ENCODE data around the gene CELA3A.

Gene CELA3A

DNA sequence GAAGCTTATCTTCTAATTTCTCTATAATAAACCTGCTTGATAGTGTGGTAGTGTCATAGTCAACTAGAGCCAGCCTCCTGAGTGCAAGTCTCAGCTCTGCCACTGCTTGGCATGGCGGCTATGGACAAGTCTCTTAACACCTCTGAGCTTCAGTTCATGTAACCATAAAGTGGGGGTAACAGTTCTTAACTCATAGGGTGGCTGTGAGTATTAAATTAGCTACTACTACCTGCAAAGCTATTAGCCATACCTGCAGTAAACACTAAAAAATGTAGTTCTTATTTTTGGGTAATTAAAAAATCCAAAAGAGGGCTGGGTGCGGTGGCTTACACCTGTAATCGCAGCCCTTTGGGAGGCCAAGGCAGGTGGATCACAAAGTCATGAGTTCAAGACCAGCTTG, 48.9 kb downstream of the CELA3A start:
- H3K36me3 ChIP-seq (ENCODE audit: control insufficient read depth in 2 of 2, insufficient read depth in 1 of 2, low read length in 2 of 2) = no peaks in the 10 kb centered on the region
- no peaks in the 10 kb centered on the region for H3K9me3 ChIP-seq (ENCODE audit: control insufficient read depth, insufficient read depth, low read depth, low read length)
- no peak overlapping the region for H3K27ac ChIP-seq (ENCODE audit: extremely low read depth, low read depth, low read length)
- POLR2A ChIA-PET = interaction anchor here (1.0 kb wide), 2 partner anchors 25 to 28 kb away, joined by 3 to 4 read pairs; no protein-coding TSS in a partner anchor
- H3K4me1 ChIP-seq (ENCODE audit: control insufficient read depth, insufficient read depth, low read length) = peaks cover 2% of the 10 kb centered on the region
- no peak overlapping the region for H3K4me3 ChIP-seq (ENCODE audit: low read depth, low read length)
- CTCF ChIA-PET = no interaction called here
- TF ChIP-seq ZNF140 (tag by site-specific recombination; IDR thresholded peaks at IDR 0.05) (no peak), ZNF664 (tag by site-specific recombination; IDR thresholded peaks at IDR 0.05) (peak; percentile 94)

DNA sequence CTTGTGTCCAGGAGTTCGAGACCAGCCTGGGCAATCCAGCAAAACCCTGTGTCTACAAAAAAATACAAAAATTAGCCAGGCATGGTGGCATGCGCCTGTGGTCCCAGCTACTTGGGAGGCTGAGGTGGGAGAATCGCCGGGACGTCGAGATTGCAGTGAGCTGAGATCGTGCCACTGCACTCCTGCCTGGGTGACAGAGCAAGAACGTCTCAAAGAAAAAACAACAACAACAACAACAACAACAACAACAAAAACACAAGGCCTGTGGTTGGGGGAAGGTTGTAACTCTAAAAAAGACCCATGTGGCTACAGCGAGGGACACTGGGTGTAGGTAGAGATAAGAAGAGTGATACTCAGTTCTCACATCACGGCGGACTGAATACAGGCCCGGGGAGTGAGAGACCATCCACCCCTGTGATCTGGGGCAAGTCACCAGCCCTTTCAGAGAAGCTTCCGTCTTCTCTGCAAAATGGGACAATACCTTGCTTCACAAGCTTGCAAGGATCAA, 50.2 kb downstream of the CELA3A start:
- Histone ChIP-seq H3K4me3 (ENCODE audit: low read depth, low read length) (no peak overlapping the region), H3K4me1 (ENCODE audit: control insufficient read depth, insufficient read depth, low read length) (peaks cover 6% of the 10 kb centered on the region), H3K9me3 (ENCODE audit: control insufficient read depth, insufficient read depth, low read depth, low read length) (no peaks in the 10 kb centered on the region), H3K36me3 (ENCODE audit: control insufficient read depth in 2 of 2, insufficient read depth in 1 of 2, low read length in 2 of 2) (peaks cover 0 to 6% of the 10 kb centered on the region in 2 experiments; a peak in 1 of 3 replicates), H3K27ac (ENCODE audit: extremely low read depth, low read depth, low read length) (no peak overlapping the region)
- TF ChIP-seq SCRT2 (tag by site-specific recombination; IDR thresholded peaks at IDR 0.05) (no peak), ZNF623 (tag by site-specific recombination; IDR thresholded peaks at IDR 0.05) (no peak), HOXD13 (CRISPR knock-in tag; IDR thresholded peaks at IDR 0.05; ENCODE audit: borderline replicate concordance) (no peak), ZNF610 (tag by site-specific recombination; IDR thresholded peaks at IDR 0.05; ENCODE audit: borderline replicate concordance) (no peak), ZNF37A (tag by site-specific recombination; IDR thresholded peaks at IDR 0.05) (no peak), ZNF112 (tag by site-specific recombination; IDR thresholded peaks at IDR 0.05) (no peak), ZNF155 (tag by site-specific recombination; IDR thresholded peaks at IDR 0.05) (no peak), ZNF658 (tag by site-specific recombination; IDR thresholded peaks at IDR 0.05) (no peak), REPIN1 (tag by site-specific recombination; IDR thresholded peaks at IDR 0.05; ENCODE audit: low read depth) (no peak), ZNF324 (tag by site-specific recombination; IDR thresholded peaks at IDR 0.05) (no peak), ZNF311 (tag by site-specific recombination; IDR thresholded peaks at IDR 0.05; ENCODE audit: borderline replicate concordance) (no peak), ZNF548 (tag by site-specific recombination; IDR thresholded peaks at IDR 0.05) (no peak), BCL11B (tag by site-specific recombination; IDR thresholded peaks at IDR 0.05; ENCODE audit: low read depth) (no peak)
- TF ChIP-seq, protein P1, sequence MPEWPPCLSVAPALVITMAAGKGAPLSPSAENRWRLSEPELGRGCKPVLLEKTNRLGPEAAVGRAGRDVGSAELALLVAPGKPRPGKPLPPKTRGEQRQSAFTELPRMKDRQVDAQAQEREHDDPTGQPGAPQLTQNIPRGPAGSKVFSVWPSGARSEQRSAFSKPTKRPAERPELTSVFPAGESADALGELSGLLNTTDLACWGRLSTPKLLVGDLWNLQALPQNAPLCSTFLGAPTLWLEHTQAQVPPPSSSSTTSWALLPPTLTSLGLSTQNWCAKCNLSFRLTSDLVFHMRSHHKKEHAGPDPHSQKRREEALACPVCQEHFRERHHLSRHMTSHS (tag by site-specific recombination; IDR thresholded peaks at IDR 0.05) = no peak
- TF ChIP-seq, protein P2, sequence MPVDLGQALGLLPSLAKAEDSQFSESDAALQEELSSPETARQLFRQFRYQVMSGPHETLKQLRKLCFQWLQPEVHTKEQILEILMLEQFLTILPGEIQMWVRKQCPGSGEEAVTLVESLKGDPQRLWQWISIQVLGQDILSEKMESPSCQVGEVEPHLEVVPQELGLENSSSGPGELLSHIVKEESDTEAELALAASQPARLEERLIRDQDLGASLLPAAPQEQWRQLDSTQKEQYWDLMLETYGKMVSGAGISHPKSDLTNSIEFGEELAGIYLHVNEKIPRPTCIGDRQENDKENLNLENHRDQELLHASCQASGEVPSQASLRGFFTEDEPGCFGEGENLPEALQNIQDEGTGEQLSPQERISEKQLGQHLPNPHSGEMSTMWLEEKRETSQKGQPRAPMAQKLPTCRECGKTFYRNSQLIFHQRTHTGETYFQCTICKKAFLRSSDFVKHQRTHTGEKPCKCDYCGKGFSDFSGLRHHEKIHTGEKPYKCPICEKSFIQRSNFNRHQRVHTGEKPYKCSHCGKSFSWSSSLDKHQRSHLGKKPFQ (tag by site-specific recombination; IDR thresholded peaks at IDR 0.05) = no peak
- TF ChIP-seq, protein P3, sequence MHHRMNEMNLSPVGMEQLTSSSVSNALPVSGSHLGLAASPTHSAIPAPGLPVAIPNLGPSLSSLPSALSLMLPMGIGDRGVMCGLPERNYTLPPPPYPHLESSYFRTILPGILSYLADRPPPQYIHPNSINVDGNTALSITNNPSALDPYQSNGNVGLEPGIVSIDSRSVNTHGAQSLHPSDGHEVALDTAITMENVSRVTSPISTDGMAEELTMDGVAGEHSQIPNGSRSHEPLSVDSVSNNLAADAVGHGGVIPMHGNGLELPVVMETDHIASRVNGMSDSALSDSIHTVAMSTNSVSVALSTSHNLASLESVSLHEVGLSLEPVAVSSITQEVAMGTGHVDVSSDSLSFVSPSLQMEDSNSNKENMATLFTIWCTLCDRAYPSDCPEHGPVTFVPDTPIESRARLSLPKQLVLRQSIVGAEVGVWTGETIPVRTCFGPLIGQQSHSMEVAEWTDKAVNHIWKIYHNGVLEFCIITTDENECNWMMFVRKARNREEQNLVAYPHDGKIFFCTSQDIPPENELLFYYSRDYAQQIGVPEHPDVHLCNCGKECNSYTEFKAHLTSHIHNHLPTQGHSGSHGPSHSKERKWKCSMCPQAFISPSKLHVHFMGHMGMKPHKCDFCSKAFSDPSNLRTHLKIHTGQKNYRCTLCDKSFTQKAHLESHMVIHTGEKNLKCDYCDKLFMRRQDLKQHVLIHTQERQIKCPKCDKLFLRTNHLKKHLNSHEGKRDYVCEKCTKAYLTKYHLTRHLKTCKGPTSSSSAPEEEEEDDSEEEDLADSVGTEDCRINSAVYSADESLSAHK (tag by site-specific recombination; IDR thresholded peaks at IDR 0.05) = no peak
- ChIA-PET POLR2A (interaction anchor here (1.0 to 4.0 kb wide), 8 partner anchors 12 to 47 kb away, joined by 4 to 54 read pairs (median 5); no protein-coding TSS in a partner anchor), CTCF (interaction anchor here (1.7 kb wide), 1 partner anchor 10 kb away, joined by 5 read pairs; no protein-coding TSS in a partner anchor)

All from HEK293 (cell line).